ENCODE data around the gene ZXDC. TPM values are rescaled to one million over a fixed set of nuclear protein-coding genes. Genes with fewer than 3 reads are reported as not detected.

Gene ZXDC
- total and polyA plus RNA-seq, 9 of the 15 experiments (the other 6 are each of a cell fraction or from before 2014, with no cell fraction given), result 0.59 to 13.4 (median 7.3) TPM

DNA sequence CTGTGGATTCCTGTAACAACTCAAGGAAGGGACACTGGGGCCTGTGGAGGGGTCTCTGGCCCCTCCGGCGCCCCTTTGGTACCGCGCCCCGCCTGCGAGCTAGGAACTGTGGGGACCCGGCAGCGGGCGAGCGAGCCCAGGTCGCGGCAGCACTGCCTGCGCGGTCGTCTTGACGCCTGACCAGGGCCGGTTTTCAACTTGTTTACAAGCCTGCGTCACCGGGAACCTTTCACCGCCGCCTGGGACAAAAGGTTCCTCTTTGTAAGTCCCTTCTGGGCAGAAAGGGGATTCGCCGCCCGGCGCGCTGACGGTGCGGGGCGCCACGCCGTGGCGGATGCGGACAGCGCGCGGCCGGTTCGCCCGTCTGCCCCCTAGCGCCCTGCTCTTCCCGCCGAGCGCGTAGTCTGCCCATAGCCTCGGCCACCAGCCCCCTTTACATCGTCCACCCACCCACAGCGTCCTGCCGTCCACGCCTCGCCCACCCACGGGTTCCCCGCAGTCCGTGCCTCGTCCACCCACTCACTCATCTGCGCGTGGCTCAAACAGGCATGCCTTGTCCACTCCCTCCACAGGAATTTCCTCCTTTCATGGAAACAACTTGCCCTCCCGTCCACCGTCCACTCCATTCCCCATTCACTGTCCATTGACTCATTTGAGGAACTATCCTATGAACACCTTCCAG is 86.4 kb downstream of the ZXDC start (continued):
- TF ChIP-seq, protein P1, sequence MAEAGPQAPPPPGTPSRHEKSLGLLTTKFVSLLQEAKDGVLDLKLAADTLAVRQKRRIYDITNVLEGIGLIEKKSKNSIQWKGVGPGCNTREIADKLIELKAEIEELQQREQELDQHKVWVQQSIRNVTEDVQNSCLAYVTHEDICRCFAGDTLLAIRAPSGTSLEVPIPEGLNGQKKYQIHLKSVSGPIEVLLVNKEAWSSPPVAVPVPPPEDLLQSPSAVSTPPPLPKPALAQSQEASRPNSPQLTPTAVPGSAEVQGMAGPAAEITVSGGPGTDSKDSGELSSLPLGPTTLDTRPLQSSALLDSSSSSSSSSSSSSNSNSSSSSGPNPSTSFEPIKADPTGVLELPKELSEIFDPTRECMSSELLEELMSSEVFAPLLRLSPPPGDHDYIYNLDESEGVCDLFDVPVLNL (CRISPR knock-in tag; IDR thresholded peaks at IDR 0.05; ENCODE audit: low read depth), result 0 out of 2 replicates have a peak, but pooled peaks have one; percentile 38
- TF ChIP-seq, protein P2, sequence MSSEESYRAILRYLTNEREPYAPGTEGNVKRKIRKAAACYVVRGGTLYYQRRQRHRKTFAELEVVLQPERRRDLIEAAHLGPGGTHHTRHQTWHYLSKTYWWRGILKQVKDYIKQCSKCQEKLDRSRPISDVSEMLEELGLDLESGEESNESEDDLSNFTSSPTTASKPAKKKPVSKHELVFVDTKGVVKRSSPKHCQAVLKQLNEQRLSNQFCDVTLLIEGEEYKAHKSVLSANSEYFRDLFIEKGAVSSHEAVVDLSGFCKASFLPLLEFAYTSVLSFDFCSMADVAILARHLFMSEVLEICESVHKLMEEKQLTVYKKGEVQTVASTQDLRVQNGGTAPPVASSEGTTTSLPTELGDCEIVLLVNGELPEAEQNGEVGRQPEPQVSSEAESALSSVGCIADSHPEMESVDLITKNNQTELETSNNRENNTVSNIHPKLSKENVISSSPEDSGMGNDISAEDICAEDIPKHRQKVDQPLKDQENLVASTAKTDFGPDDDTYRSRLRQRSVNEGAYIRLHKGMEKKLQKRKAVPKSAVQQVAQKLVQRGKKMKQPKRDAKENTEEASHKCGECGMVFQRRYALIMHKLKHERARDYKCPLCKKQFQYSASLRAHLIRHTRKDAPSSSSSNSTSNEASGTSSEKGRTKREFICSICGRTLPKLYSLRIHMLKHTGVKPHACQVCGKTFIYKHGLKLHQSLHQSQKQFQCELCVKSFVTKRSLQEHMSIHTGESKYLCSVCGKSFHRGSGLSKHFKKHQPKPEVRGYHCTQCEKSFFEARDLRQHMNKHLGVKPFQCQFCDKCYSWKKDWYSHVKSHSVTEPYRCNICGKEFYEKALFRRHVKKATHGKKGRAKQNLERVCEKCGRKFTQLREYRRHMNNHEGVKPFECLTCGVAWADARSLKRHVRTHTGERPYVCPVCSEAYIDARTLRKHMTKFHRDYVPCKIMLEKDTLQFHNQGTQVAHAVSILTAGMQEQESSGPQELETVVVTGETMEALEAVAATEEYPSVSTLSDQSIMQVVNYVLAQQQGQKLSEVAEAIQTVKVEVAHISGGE (CRISPR knock-in tag; IDR thresholded peaks at IDR 0.05), result 0 out of 6 replicates have a peak, but pooled peaks of 1 of the 3 experiments have one; percentile 30
- TF ChIP-seq CHD2 (IDR thresholded peaks at IDR 0.05; ENCODE audit: low read depth, low read length) (no peak), L3MBTL2 (IDR thresholded peaks at IDR 0.05) (peak; percentile 90), MED1 (CRISPR knock-in tag; IDR thresholded peaks at IDR 0.05; ENCODE audit: borderline replicate concordance) (no peak), HNRNPLL (IDR thresholded peaks at IDR 0.05; ENCODE audit: low read depth, low read length, poor library complexity, severe bottlenecking) (peak; percentile 35), ZBTB8A (IDR thresholded peaks at IDR 0.05; ENCODE audit: partially characterized antibody) (no peak), NRF1 (conservative IDR thresholded peaks at IDR 0.05 in 1 of 2, IDR thresholded peaks at IDR 0.05 in 1 of 2) (peak; percentile 44 to 53; a peak in 2 of 4 replicates), CREM (IDR thresholded peaks at IDR 0.05; ENCODE audit: low read depth) (peak; percentile 66)
- TF ChIP-seq, protein P3, sequence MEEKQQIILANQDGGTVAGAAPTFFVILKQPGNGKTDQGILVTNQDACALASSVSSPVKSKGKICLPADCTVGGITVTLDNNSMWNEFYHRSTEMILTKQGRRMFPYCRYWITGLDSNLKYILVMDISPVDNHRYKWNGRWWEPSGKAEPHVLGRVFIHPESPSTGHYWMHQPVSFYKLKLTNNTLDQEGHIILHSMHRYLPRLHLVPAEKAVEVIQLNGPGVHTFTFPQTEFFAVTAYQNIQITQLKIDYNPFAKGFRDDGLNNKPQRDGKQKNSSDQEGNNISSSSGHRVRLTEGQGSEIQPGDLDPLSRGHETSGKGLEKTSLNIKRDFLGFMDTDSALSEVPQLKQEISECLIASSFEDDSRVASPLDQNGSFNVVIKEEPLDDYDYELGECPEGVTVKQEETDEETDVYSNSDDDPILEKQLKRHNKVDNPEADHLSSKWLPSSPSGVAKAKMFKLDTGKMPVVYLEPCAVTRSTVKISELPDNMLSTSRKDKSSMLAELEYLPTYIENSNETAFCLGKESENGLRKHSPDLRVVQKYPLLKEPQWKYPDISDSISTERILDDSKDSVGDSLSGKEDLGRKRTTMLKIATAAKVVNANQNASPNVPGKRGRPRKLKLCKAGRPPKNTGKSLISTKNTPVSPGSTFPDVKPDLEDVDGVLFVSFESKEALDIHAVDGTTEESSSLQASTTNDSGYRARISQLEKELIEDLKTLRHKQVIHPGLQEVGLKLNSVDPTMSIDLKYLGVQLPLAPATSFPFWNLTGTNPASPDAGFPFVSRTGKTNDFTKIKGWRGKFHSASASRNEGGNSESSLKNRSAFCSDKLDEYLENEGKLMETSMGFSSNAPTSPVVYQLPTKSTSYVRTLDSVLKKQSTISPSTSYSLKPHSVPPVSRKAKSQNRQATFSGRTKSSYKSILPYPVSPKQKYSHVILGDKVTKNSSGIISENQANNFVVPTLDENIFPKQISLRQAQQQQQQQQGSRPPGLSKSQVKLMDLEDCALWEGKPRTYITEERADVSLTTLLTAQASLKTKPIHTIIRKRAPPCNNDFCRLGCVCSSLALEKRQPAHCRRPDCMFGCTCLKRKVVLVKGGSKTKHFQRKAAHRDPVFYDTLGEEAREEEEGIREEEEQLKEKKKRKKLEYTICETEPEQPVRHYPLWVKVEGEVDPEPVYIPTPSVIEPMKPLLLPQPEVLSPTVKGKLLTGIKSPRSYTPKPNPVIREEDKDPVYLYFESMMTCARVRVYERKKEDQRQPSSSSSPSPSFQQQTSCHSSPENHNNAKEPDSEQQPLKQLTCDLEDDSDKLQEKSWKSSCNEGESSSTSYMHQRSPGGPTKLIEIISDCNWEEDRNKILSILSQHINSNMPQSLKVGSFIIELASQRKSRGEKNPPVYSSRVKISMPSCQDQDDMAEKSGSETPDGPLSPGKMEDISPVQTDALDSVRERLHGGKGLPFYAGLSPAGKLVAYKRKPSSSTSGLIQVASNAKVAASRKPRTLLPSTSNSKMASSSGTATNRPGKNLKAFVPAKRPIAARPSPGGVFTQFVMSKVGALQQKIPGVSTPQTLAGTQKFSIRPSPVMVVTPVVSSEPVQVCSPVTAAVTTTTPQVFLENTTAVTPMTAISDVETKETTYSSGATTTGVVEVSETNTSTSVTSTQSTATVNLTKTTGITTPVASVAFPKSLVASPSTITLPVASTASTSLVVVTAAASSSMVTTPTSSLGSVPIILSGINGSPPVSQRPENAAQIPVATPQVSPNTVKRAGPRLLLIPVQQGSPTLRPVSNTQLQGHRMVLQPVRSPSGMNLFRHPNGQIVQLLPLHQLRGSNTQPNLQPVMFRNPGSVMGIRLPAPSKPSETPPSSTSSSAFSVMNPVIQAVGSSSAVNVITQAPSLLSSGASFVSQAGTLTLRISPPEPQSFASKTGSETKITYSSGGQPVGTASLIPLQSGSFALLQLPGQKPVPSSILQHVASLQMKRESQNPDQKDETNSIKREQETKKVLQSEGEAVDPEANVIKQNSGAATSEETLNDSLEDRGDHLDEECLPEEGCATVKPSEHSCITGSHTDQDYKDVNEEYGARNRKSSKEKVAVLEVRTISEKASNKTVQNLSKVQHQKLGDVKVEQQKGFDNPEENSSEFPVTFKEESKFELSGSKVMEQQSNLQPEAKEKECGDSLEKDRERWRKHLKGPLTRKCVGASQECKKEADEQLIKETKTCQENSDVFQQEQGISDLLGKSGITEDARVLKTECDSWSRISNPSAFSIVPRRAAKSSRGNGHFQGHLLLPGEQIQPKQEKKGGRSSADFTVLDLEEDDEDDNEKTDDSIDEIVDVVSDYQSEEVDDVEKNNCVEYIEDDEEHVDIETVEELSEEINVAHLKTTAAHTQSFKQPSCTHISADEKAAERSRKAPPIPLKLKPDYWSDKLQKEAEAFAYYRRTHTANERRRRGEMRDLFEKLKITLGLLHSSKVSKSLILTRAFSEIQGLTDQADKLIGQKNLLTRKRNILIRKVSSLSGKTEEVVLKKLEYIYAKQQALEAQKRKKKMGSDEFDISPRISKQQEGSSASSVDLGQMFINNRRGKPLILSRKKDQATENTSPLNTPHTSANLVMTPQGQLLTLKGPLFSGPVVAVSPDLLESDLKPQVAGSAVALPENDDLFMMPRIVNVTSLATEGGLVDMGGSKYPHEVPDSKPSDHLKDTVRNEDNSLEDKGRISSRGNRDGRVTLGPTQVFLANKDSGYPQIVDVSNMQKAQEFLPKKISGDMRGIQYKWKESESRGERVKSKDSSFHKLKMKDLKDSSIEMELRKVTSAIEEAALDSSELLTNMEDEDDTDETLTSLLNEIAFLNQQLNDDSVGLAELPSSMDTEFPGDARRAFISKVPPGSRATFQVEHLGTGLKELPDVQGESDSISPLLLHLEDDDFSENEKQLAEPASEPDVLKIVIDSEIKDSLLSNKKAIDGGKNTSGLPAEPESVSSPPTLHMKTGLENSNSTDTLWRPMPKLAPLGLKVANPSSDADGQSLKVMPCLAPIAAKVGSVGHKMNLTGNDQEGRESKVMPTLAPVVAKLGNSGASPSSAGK (IDR thresholded peaks at IDR 0.05), result peak; percentile 52
